ENCODE measurements around the gene KLHDC4.
"Not testable (repeated sequence)": the region's sequence is repeated elsewhere in the genome, so short reads cannot be mapped to it uniquely, and the experiment has no call there.

Gene KLHDC4

GRCh38 chr16:87787451-87788091, 21.8 kb upstream of the KLHDC4 start:
- DNase-seq, result not testable (repeated sequence)

- no peak for DNase-seq
Measured at GRCh38 chr16:87784812-87785211, 19.0 kb upstream of the KLHDC4 start.

- no peak for DNase-seq
Measured at GRCh38 chr16:87782033-87782432, 16.2 kb upstream of the KLHDC4 start.

- no peak for DNase-seq
Measured at GRCh38 chr16:87780385-87780989, 14.7 kb upstream of the KLHDC4 start.

DNA sequence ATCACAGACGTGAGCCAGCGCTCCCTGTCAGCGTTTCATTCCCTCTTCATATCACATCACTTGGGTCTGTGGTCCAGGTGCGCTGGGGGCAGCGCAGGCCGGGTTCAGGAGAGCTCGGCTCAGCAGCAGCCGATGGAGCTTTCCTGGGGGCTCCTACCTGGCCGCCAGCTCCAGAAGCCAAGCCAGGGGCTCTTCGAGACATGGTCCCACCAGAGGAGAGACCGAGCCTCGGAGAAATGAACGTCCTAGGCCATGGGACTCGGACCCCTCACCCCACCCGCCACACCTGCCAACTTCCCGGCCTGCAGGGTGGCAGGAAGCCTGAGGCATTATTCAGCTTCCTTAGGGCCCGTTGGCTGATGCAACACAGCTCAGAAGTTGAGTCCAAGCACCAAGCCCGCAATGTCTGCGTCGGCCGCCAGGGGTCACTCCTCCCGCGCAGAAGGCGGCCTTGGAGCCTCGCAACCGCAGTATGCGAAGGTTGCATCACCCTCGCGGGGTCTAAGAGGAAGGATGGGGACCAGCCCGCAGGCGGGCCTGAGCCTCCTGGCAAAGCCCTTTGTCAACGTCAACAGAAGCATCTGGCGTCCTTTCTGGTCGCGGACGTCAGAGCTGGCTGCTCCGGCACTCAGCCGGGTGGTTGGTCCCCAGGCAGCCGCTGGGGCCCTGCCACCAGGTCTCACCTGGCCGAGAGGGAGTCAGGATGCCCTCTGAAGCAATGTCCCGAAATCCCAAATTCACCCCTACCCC, 13.2 kb upstream of the KLHDC4 start:
- DNase-seq, result peak; percentile 93

GRCh38 chr16:87778476-87778829, 12.7 kb upstream of the KLHDC4 start:
- no peak for DNase-seq

DNA sequence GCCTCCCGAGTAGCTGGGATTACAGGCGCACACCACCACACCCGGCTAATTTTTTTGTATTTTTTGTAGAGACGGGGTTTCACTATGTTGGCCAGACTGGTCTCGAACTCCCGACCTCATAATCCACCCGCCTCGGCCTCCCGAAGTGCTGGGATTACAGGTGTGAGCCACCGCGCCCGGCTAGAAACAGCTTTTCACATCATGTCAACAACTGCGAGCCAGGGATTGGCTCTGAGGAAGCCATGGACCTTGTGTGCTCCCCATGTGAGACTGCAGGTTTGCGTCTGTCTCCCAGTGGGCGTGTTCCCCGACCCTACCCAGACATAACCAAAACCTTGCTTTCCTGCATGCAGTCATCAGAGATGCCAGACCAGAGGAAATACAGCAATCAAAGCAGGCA, 8.1 kb upstream of the KLHDC4 start:
- DNase-seq, result not testable (repeated sequence)

DNA sequence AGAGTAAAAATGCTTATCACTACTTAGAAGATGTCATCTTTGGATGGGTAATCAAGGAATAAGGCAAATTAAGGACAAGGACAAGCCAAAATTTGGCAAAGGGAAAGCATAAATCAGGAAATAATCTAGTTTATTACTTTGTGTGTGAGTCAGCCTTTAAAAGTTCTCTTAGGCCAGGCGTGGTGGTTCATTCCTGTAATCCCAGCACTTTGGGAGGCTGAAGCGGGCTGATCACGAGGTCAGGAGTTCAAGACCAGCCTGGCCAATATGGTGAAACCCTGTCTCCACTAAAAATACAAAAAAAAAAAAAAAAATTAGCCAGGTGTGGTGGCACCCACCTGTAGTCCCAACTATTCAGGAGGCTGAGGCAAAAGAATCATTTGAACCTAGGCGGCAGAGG, 1.7 kb upstream of the KLHDC4 start:
- not testable (repeated sequence) for DNase-seq

- no peak for DNase-seq
Measured at GRCh38 chr16:87766485-87766797, 655 bp upstream of the KLHDC4 start.

DNA sequence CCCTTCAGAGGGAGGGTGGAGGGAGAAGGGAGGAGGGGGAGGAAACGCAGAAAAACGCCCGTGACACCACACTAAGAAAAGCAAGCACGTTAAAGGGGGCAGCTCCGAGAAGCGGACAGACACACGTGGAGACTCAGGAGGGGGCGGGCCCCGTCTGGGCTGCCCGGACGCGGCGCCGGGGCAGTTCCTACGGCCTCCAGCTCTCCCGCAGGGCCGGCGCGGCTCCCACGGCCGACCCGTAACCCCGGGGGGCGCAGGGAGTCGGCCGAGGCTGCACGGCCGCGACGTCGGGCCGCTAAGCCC, 362 bp downstream of the KLHDC4 start:
- no peak for DNase-seq

- DNase-seq, result no peak
Measured at GRCh38 chr16:87764600-87765472, 950 bp downstream of the KLHDC4 start.

DNA sequence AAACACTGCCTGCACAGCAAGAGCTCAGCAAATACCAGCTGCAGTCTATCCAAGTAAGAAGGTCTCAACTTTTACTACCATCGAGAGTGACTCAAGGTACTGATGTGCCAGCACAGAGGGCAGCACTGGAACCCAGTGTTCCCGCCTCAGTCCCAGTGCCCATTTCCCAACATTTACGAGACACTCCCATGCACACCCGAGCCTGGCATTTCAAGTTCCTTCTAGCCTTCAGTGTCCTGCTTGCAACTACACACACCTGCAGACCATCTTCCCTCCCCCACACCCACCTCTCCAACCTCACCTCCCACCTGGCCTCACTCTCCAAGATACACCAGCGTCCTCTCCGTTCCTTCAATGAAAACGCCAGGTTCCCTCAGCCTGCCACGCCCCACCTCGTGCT, 3.2 kb downstream of the KLHDC4 start:
- DNase-seq, result no peak

GRCh38 chr16:87762071-87762571, 3.7 kb downstream of the KLHDC4 start:
- no peak for DNase-seq

GRCh38 chr16:87761060-87761459, 4.7 kb downstream of the KLHDC4 start:
- DNase-seq, result no peak

- no peak for DNase-seq
Measured at GRCh38 chr16:87757841-87758426, 7.9 kb downstream of the KLHDC4 start.

- no peak for DNase-seq
Measured at GRCh38 chr16:87754535-87754934, 11.3 kb downstream of the KLHDC4 start.

- no peak for DNase-seq
Measured at GRCh38 chr16:87747626-87748414, 18.0 kb downstream of the KLHDC4 start.

DNA sequence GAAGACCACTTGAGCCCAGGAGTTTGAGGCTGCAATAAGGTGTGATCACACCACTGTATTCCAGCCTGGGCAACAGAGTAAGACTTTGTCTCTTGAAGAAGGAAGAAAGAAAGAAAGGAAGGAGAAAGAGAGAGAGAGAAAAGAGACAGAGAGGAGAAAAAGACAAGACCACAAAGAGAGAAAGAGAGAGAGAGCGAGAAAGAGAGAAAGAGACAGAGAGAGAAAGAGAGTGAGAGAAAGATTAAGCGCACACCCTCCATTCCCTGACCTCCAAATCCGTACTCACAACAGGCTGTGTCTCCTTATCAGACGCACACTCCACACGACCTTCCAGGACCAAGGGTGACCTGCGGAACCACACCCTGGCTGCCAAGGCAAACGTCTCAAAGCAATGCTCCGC, 19.6 kb downstream of the KLHDC4 start:
- no peak for DNase-seq

DNA sequence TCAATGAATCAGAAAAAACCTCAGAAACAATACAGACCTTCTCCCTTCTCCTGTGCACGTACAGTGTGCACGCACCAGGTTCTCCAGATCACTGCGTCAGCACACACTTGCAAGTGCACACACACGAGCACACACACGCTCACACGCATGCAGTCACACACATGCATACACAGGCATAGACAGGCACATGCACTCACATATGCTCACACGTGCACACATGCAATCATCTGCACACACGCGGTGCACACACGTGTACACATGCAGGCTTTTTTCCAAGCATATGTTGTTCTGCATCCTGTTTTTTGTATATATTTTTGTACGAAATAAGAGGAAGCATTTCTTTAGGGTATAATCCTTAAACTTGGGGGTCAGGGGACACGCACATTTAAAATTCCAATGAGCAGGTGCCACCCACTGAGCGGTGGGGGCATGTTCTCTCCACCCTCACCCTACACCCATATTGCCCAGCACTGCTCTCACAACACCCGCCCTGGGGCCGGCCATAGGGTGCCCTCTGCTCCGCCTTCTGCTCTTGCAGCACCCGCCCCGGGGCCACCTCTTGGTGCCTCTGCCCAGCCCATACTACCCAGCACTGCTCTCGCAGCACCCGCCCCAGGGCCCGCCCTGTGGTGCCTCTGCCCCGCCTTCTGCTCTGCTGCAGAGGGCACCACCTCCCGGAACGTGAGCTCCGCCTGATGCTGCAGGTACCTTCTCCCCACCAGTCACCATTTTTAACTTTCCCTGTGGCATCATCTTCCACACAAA, 20.9 kb downstream of the KLHDC4 start:
- DNase-seq, result no peak

DNA sequence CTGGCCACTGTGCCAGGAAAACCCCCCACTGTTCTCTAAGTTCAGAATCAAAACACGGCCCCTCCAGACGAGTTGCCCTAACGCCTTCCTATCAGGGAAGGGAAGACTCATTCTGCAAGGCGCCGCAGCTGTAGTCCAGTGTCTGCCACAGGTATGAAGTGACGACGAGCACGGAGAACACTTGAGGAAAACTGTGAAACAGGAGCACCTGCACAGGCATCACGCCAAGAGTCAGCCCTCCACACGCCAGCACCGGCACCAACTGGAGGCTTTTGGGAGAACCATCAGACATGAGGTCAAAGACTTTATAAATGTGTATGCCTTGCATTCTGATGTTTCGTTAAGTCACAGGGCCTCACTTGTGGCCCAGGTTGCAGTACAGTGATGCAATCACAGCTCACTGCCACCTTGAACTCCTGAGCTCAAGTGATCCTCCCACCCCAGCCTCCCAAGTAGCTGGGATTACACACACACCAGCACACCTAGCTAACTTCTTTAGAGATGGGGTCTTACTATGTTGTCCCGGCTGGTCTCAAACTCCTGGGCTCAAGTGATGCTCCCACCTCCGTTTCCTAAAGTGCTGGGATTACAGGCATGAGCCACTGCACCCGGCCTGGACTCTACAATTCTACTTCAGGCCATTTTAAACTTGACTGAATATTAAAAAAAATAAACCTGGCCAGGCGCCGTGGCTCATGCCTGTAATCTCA, 22.9 kb downstream of the KLHDC4 start:
- DNase-seq, result no peak
